22Rv1 (cell line): ENCODE results near the gene ITPKC.

Experiments
- H3K27ac ChIP-seq: fragments of 450-650 bp; 2 replicates; pipeline ENCODE4 v1.5.1; 2017
- CTCF ChIP-seq: fragments of 450-650 bp; IDR thresholded peaks from 2 replicates; pipeline ENCODE4 v1.5.1; 2017; ENCODE audit warnings: mild to moderate bottlenecking
- ZFX ChIP-seq: fragments of 450-650 bp; IDR thresholded peaks from 2 replicates; pipeline ENCODE4 v1.6.1; 2017; ENCODE audit warnings: antibody characterized with exemption, borderline replicate concordance

ITPKC gene

DNA sequence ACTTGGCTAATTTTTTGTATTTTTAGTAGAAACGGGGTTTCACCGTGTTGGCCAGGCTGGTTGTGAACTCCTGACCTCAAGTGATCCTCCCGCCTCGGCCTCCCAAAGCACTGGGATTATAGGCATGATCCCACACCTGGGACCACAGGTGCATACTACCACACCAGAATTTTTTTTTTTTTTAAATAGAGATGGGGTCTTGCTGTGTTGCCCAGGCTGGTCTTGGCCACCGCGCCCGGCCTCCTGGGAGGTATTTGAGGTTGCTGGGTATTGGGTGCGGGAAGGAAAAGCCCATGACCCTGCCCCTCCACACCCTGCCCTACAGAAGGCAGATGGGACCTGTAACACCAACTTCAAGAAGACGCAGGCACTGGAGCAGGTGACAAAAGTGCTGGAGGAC is 19.7 kb downstream of the ITPKC start:
- no peak for TF ChIP-seq ZFX
- no peak for TF ChIP-seq CTCF

GRCh38 chr19:40737102-40737644 is 20.3 kb downstream of the ITPKC start:
- TF ChIP-seq CTCF (no peak), ZFX (no peak)
- H3K27ac ChIP-seq: no peak overlapping the region

More for the DNA sequence above, 19.7 kb downstream of the ITPKC start:
- H3K27ac ChIP-seq: no peak overlapping the region

- TF ChIP-seq CTCF: no peak
- no peak for TF ChIP-seq ZFX
- no peak overlapping the region for H3K27ac ChIP-seq
These were observed 22.3 kb downstream of the ITPKC start for GRCh38 chr19:40739030-40739839.

GRCh38 chr19:40739871-40740703 is 23.2 kb downstream of the ITPKC start:
- H3K27ac ChIP-seq: peak overlapping the region; percentile 51
- TF ChIP-seq ZFX (no peak), CTCF (no peak)

DNA sequence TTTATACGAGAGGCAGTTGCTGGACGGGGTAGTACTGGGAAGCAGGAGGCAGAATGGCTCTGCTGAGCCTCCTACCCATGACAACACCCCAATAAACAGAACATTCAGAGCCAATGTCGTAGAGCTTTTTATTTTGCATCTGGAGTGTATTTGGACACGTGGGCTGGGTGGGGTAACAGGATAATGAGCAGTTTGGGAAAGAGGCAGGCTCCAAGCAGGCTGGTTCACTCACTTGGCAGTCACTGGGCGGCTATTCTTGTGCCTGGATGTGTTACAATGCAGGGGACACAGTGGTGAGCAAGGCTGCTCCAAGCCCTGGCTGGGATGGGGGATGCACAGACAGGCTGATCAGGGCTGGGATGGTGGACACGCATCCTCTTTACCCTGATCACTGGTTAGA is 23.8 kb downstream of the ITPKC start:
- H3K27ac ChIP-seq: peak overlapping the region; percentile 51
- TF ChIP-seq CTCF: no peak
- no peak for TF ChIP-seq ZFX

GRCh38 chr19:40741527-40742390 is 24.8 kb downstream of the ITPKC start:
- H3K27ac ChIP-seq: peak overlapping the region; percentile 51
- no peak for TF ChIP-seq CTCF
- no peak for TF ChIP-seq ZFX
